H1 (cell line): ENCODE results near the gene BABAM2. TPM values are rescaled to one million over a fixed set of nuclear protein-coding genes. Genes with fewer than 3 reads are reported as not detected.

Experiments
- CTCF ChIA-PET: fragments of 300-600 bp; sonication (Branson Sonifier 250); formaldehyde crosslinking; loops from one replicate; lab custom pipeline; 2021; ENCODE audit not compliant: partially characterized antibody; lab: Charles Lee
- POLR2A ChIA-PET: fragments of 300-600 bp; sonication (Branson Sonifier 250); formaldehyde crosslinking; loops from one replicate; lab custom pipeline; 2021; ENCODE audit warnings: inconsistent platforms; ENCODE audit not compliant: partially characterized antibody; lab: Charles Lee
- DNase-seq, 2 experiments: peaks; one replicate each; pipeline versions ENCODE4 v3.0.0 to v3.0.0-alpha.2; 2010 to 2022; ENCODE audit warnings: low spot score in 2 of 2, low read depth in 1 of 2, mixed read lengths in 1 of 2
- FAIRE-seq: peaks from 2 replicates; lab custom pipeline; 2011; peaks lifted over from hg19 to GRCh38; lab: Jason Lieb, UNC
- H2AFZ ChIP-seq: 2 replicates; pipeline ENCODE4 v1.8.1; 2012; ENCODE audit warnings: low read length, inconsistent platforms
- H2AK5ac ChIP-seq: 2 replicates; pipeline ENCODE4 v1.6.1; 2013; ENCODE audit warnings: low read depth, low read length
- H2BK120ac ChIP-seq: replicated peaks from 2 replicates; pipeline ENCODE3; 2013; ENCODE audit warnings: low read depth, low read length, inconsistent platforms
- H2BK12ac ChIP-seq: 2 replicates; pipeline ENCODE4 v1.6.1; 2013; ENCODE audit warnings: low read depth, low read length
- H2BK15ac ChIP-seq: 2 replicates; pipeline ENCODE4 v1.6.1; 2013; ENCODE audit warnings: low read length
- H2BK20ac ChIP-seq: 2 replicates; pipeline ENCODE4 v1.6.1; 2013; ENCODE audit warnings: low read length
- H2BK5ac ChIP-seq: 2 replicates; pipeline ENCODE4 v1.6.1; 2013; ENCODE audit warnings: low read depth, low read length
- H3K14ac ChIP-seq: 2 replicates; pipeline ENCODE4 v1.6.1; 2013; ENCODE audit warnings: inconsistent platforms; ENCODE audit not compliant: insufficient read length
- H3K18ac ChIP-seq: 2 replicates; pipeline ENCODE4 v1.6.1; 2013; ENCODE audit warnings: low read length; ENCODE audit errors: extremely low read depth
- H3K23ac ChIP-seq: 2 replicates; pipeline ENCODE4 v1.6.1; 2013; ENCODE audit warnings: inconsistent platforms; ENCODE audit not compliant: insufficient read length
- H3K23me2 ChIP-seq: 2 replicates; pipeline ENCODE4 v1.6.1; 2013; ENCODE audit warnings: low read depth, low read length
- H3K27ac ChIP-seq: 2 replicates; pipeline ENCODE4 v1.6.1; 2011; ENCODE audit warnings: low read depth, low read length, inconsistent platforms
- H3K27me3 ChIP-seq, 4 experiments: replicated peaks in 1 of 4; 1 replicate in 1 of 4; 2 replicates in 3 of 4; pipeline versions ENCODE4 v1.6.1 to v1.8.1; 2011 to 2013; ENCODE audit warnings: low read length in 3 of 4, mild to moderate bottlenecking in 3 of 4, inconsistent platforms in 2 of 4, mixed read lengths in 2 of 4, moderate library complexity in 1 of 4; ENCODE audit not compliant: control insufficient read depth in 3 of 4, insufficient read depth in 3 of 4; ENCODE audit errors: extremely low read depth in 1 of 4
- H3K36me3 ChIP-seq, 4 experiments: 2 replicates each; pipeline versions ENCODE4 v1.6.1 to v1.8.1; 2011 to 2013; ENCODE audit warnings: mild to moderate bottlenecking in 4 of 4, low read length in 3 of 4, moderate library complexity in 2 of 4, control low read depth in 1 of 4, inconsistent platforms in 1 of 4; ENCODE audit not compliant: insufficient read depth in 4 of 4, control insufficient read depth in 2 of 4
- H3K4ac ChIP-seq: replicated peaks from 2 replicates; pipeline ENCODE3; 2013; ENCODE audit warnings: low read length, low read depth, mixed read lengths, inconsistent platforms; ENCODE audit not compliant: insufficient read length
- H3K4me1 ChIP-seq, 4 experiments: replicated peaks in 1 of 4; 1 replicate in 1 of 4; 2 replicates in 3 of 4; pipeline versions ENCODE4 v1.6.1 to v1.8.1; 2011 to 2013; ENCODE audit warnings: low read length in 3 of 4, inconsistent platforms in 2 of 4, mixed read lengths in 1 of 4; ENCODE audit not compliant: insufficient read depth in 4 of 4, control insufficient read depth in 3 of 4
- H3K4me2 ChIP-seq, 2 experiments: 2 replicates each; pipeline versions ENCODE4 v1.6.1 to v1.8.1; 2011 to 2013; ENCODE audit warnings: low read depth in 2 of 2, low read length in 2 of 2, control low read depth in 1 of 2, inconsistent platforms in 1 of 2, mild to moderate bottlenecking in 1 of 2; ENCODE audit not compliant: insufficient read depth in 1 of 2
- H3K4me3 ChIP-seq, 4 experiments: fragments of 200-600, 300-600 bp in 1 of 4; sonication (generic), shearing (Covaris generic), sonication (Bioruptor Twin) in 1 of 4; 2 replicates each; pipeline versions ENCODE4 v1.5.1 to v1.8.1; 2011 to 2016; ENCODE audit warnings: low read length in 4 of 4, low read depth in 3 of 4, control low read depth in 2 of 4, inconsistent platforms in 2 of 4, mild to moderate bottlenecking in 2 of 4, mixed read lengths in 1 of 4, moderate library complexity in 1 of 4; ENCODE audit not compliant: insufficient read depth in 2 of 4; ENCODE audit errors: extremely low read depth in 1 of 4
- H3K56ac ChIP-seq: replicated peaks from 2 replicates; pipeline ENCODE3; 2013; ENCODE audit warnings: low read depth, mild to moderate bottlenecking, mixed read lengths, low read length, inconsistent platforms; ENCODE audit not compliant: insufficient read length
- H3K79me1 ChIP-seq: 2 replicates; pipeline ENCODE4 v1.6.1; 2013; ENCODE audit warnings: low read depth, low read length, control low read depth
- H3K79me2 ChIP-seq, 2 experiments: 2 replicates each; pipeline versions ENCODE4 v1.6.1 to v1.8.1; 2012 to 2013; ENCODE audit warnings: low read length in 2 of 2, mild to moderate bottlenecking in 2 of 2, inconsistent platforms in 1 of 2; ENCODE audit not compliant: insufficient read depth in 2 of 2, control insufficient read depth in 1 of 2
- H3K9ac ChIP-seq, 4 experiments: replicated peaks in 1 of 4; 1 replicate in 1 of 4; 2 replicates in 3 of 4; pipeline versions ENCODE4 v1.6.1 to v1.8.1; 2011 to 2013; ENCODE audit warnings: low read depth in 3 of 4, low read length in 3 of 4, control low read depth in 2 of 4, mild to moderate bottlenecking in 2 of 4, moderate library complexity in 2 of 4, inconsistent platforms in 1 of 4; ENCODE audit errors: extremely low read depth in 1 of 4
- H3K9me3 ChIP-seq, 2 experiments: 2 replicates each; pipeline versions ENCODE4 v1.6.1 to v1.8.1; 2012 to 2013; ENCODE audit warnings: mild to moderate bottlenecking in 2 of 2, moderate library complexity in 2 of 2, control low read depth in 1 of 2, inconsistent platforms in 1 of 2, low read depth in 1 of 2, low read length in 1 of 2, mixed read lengths in 1 of 2; ENCODE audit not compliant: insufficient read depth in 2 of 2
- H4K20me1 ChIP-seq, 2 experiments: replicated peaks in 1 of 2; 2 replicates each; pipeline versions ENCODE3 to v1.8.1; 2011 to 2013; ENCODE audit warnings: inconsistent platforms in 2 of 2, low read length in 2 of 2, mild to moderate bottlenecking in 1 of 2; ENCODE audit not compliant: insufficient read depth in 2 of 2, control insufficient read depth in 1 of 2
- H4K5ac ChIP-seq: 2 replicates; pipeline ENCODE4 v1.6.1; 2013; ENCODE audit warnings: low read length, low read depth, mixed read lengths, inconsistent platforms; ENCODE audit not compliant: insufficient read length
- H4K8ac ChIP-seq: 2 replicates; pipeline ENCODE4 v1.8.0; 2013; ENCODE audit warnings: mild to moderate bottlenecking, moderate library complexity, low read length, inconsistent platforms; ENCODE audit not compliant: insufficient read depth; ENCODE audit errors: extremely low read depth
- H4K91ac ChIP-seq: replicated peaks from 2 replicates; pipeline ENCODE3; 2013; ENCODE audit warnings: low read length, mixed read lengths, inconsistent platforms; ENCODE audit not compliant: insufficient read length
- ATF2 ChIP-seq: IDR thresholded peaks from 2 replicates; pipeline ENCODE4 v1.6.1; 2012; ENCODE audit warnings: low read length, inconsistent platforms
- CHD2 ChIP-seq: IDR thresholded peaks from 2 replicates; pipeline ENCODE4 v1.6.1; 2012; ENCODE audit warnings: low read length, improper control_type of control experiment
- EGR1 ChIP-seq: IDR thresholded peaks from 2 replicates; pipeline ENCODE4 v1.6.1; 2011; ENCODE audit warnings: low read depth, low read length, borderline replicate concordance
- EP300 ChIP-seq, 2 experiments: IDR thresholded peaks; 1 replicate in 1 of 2; 2 replicates in 1 of 2; pipeline ENCODE4 v1.6.1; 2011 to 2012; ENCODE audit warnings: low read depth in 2 of 2, low read length in 2 of 2, mild to moderate bottlenecking in 2 of 2, borderline replicate concordance in 1 of 2, inconsistent platforms in 1 of 2, moderate library complexity in 1 of 2
- JUN ChIP-seq: IDR thresholded peaks from 2 replicates; pipeline ENCODE4 v1.6.1; 2011; ENCODE audit warnings: low read depth, mild to moderate bottlenecking, improper control_type of control experiment, low read length
- MAFK ChIP-seq: IDR thresholded peaks from 2 replicates; pipeline ENCODE4 v1.6.1; 2012; ENCODE audit warnings: low read depth, mild to moderate bottlenecking, improper control_type of control experiment, low read length
- POLR2AphosphoS5 ChIP-seq: IDR thresholded peaks from 2 replicates; pipeline ENCODE4 v1.6.1; 2011; ENCODE audit warnings: low read depth, low read length
- POU5F1 ChIP-seq: IDR thresholded peaks from 2 replicates; pipeline ENCODE4 v1.6.1; 2011; ENCODE audit warnings: low read depth, mild to moderate bottlenecking, low read length, moderate library complexity
- RFX5 ChIP-seq: IDR thresholded peaks from 2 replicates; pipeline ENCODE4 v1.6.1; 2011; ENCODE audit warnings: low read depth, low read length, improper control_type of control experiment, borderline replicate concordance
- TAF1 ChIP-seq: IDR thresholded peaks from 2 replicates; pipeline ENCODE4 v1.6.1; 2011; ENCODE audit warnings: mild to moderate bottlenecking, low read depth, low read length
- TAF7 ChIP-seq: optimal IDR thresholded peaks from 2 replicates; pipeline ENCODE3; 2011; ENCODE audit warnings: low read depth, mild to moderate bottlenecking, inconsistent platforms, low read length, moderate library complexity, borderline replicate concordance
- TEAD4 ChIP-seq: IDR thresholded peaks from 2 replicates; pipeline ENCODE4 v1.6.1; 2012; ENCODE audit warnings: low read depth, low read length, inconsistent platforms, mixed read lengths
- YY1 ChIP-seq: IDR thresholded peaks from 2 replicates; pipeline ENCODE4 v1.6.1; 2011; ENCODE audit warnings: low read depth, mild to moderate bottlenecking, low read length
- WGBS, 2 experiments: shearing (Covaris generic) in 1 of 2; methylation state at CpG; one replicate each; pipeline versions ENCODE4 v1.1.6 to v1.1.7; 2013 to 2015; ENCODE audit warnings: low lambda C conversion rate in 2 of 2, mixed read lengths in 2 of 2, inconsistent platforms in 1 of 2, low coverage in 1 of 2, missing lambda C conversion rate in 1 of 2; ENCODE audit not compliant: insufficient replicate concordance in 2 of 2, insufficient coverage in 1 of 2, insufficient read length in 1 of 2; ENCODE audit errors: extremely low coverage in 1 of 2, missing lambda C conversion rate in 1 of 2; 5-methylcytosine and 5-hydroxymethylcytosine counted together
- polyA plus RNA-seq, 7 experiments: library from polyadenylated mRNA; depleted of rRNA in 3 of 7; stranded (reverse) in 5 of 7; unstranded in 2 of 7; fragments of >200 nt in 5 of 7; fragments of 200-250 nt in 2 of 7; gene quantifications; 1 replicate in 5 of 7; 2 replicates in 1 of 7; 4 replicates in 1 of 7; pipeline versions ENCODE4 v1.2.1 to v1.2.3, GENCODE V29; 2011 to 2013; ENCODE audit warnings: missing spikeins in 2 of 7, mixed read lengths in 2 of 7
- total RNA-seq: library from RNA; stranded (reverse); fragmentation: NEBNext Ultra II Directional; extraction: Animal tissue kit (Norgen Biotek cat#: 25700); gene quantifications from 2 replicates; pipeline ENCODE4 v1.2.1, GENCODE V29; 2021

The BABAM2 gene
- total and polyA plus RNA-seq, 2 of the 8 experiments (the other 6 are each of a cell fraction or from before 2014, with no cell fraction given), result 15.8 to 20.9 TPM

GRCh38 chr2:28292491-28292890, 402.0 kb downstream of the BABAM2 start:
- no peaks in the 10 kb centered on the region; a peak in 1 of 7 replicates for H3K4me1 ChIP-seq
- no peak overlapping the region for H3K4ac ChIP-seq
- no peak overlapping the region for H3K23ac ChIP-seq
- H3K4me2 ChIP-seq, result no peak overlapping the region
- no peaks in the 10 kb centered on the region for H3K27me3 ChIP-seq
- no peak overlapping the region for H4K91ac ChIP-seq
- H3K18ac ChIP-seq, result no peak overlapping the region
- no peak for DNase-seq
- ChIA-PET POLR2A (interaction anchor here (0.5 kb wide), 1 partner anchor 546 kb away, joined by 3 read pairs; no protein-coding TSS in a partner anchor), CTCF (interaction anchor here (1.3 kb wide), 1 partner anchor 21 kb away, joined by 3 read pairs; no protein-coding TSS in a partner anchor)
- H3K36me3 ChIP-seq, result no peaks in the 10 kb centered on the region
- no peaks in the 10 kb centered on the region for H4K20me1 ChIP-seq
- no peak overlapping the region for H4K5ac ChIP-seq
- no peak overlapping the region for H2BK5ac ChIP-seq
- no peak overlapping the region for H2BK12ac ChIP-seq
- no peak overlapping the region for H2BK120ac ChIP-seq
- H2BK15ac ChIP-seq, result no peak overlapping the region
- H3K14ac ChIP-seq, result no peak overlapping the region
- H4K8ac ChIP-seq, result no peak overlapping the region
- H3K79me1 ChIP-seq, result no peaks in the 10 kb centered on the region
- no peaks in the 10 kb centered on the region for H3K79me2 ChIP-seq
- no peaks in the 10 kb centered on the region for H3K23me2 ChIP-seq
- FAIRE-seq, result no peak
- no peak overlapping the region for H2AK5ac ChIP-seq
- 87% methylated on average over 2 of the region's 2 CpGs; no CpG with 5 or more reads in 1 of the 2 experiments for WGBS, 2 experiments
- no peak overlapping the region for H3K9ac ChIP-seq
- no peak overlapping the region for H3K27ac ChIP-seq
- no peak overlapping the region for H2BK20ac ChIP-seq
- no peak overlapping the region for H3K4me3 ChIP-seq
- H2AFZ ChIP-seq, result no peak overlapping the region
- H3K56ac ChIP-seq, result no peak overlapping the region
- no peaks in the 10 kb centered on the region for H3K9me3 ChIP-seq
- TF ChIP-seq YY1 (no peak), CHD2 (no peak), POLR2AphosphoS5 (no peak), EP300 (IDR thresholded peaks at IDR 0.05; ENCODE audit: borderline replicate concordance in 1 of 2, low read depth in 2 of 2, low read length in 2 of 2) (no peak), TAF7 (no peak), ATF2 (no peak), JUN (no peak), TEAD4 (no peak), MAFK (no peak), POU5F1 (no peak), TAF1 (no peak), RFX5 (no peak), EGR1 (no peak)
